Progenitor cell of endocrine pancreas (in vitro differentiated cells): ENCODE measurements around the gene ABCD1. TPM values are rescaled to one million over a fixed set of nuclear protein-coding genes. Genes with fewer than 3 reads are reported as not detected.
"Not testable (repeated sequence)": the region's sequence is repeated elsewhere in the genome, so short reads cannot be mapped to it uniquely, and the experiment has no call there.

Source experiments
- DNase-seq: peaks from one replicate; pipeline ENCODE4 v3.0.0; 2021; ENCODE audit warnings: low spot score; ENCODE audit not compliant: unreplicated experiment
- H3K27ac Mint-ChIP-seq: 2 replicates; pipeline ENCODE4 v1.8.0; 2021; ENCODE audit warnings: mild to moderate bottlenecking, moderate library complexity, mixed read lengths
- H3K27me3 Mint-ChIP-seq: 2 replicates; pipeline ENCODE4 v1.8.0; 2021; ENCODE audit warnings: mixed read lengths
- H3K36me3 Mint-ChIP-seq: 2 replicates; pipeline ENCODE4 v1.8.0; 2022; ENCODE audit warnings: mixed read lengths; ENCODE audit not compliant: insufficient read depth
- H3K4me1 Mint-ChIP-seq: 2 replicates; pipeline ENCODE4 v1.8.0; 2021; ENCODE audit warnings: low read depth, mixed read lengths
- H3K4me3 Mint-ChIP-seq: 2 replicates; pipeline ENCODE4 v1.8.0; 2021; ENCODE audit warnings: low read depth, mild to moderate bottlenecking, moderate library complexity, mixed read lengths
- H3K9me3 Mint-ChIP-seq: 2 replicates; pipeline ENCODE4 v1.8.0; 2021; ENCODE audit warnings: low read depth, mixed read lengths
- CTCF ChIP-seq: fragments of 200-600 bp; sonication (generic); IDR thresholded peaks from one replicate; pipeline ENCODE4 v1.5.0; 2021; ENCODE audit warnings: antibody characterized with exemption, mild to moderate bottlenecking; ENCODE audit not compliant: unreplicated experiment
- total RNA-seq: library from RNA; stranded (reverse); gene quantifications from 2 replicates; pipeline ENCODE4 v1.2.1, GENCODE V29; 2021

Gene ABCD1
- total RNA-seq, 1 donor from 2014 or later: 15.2 TPM

DNA sequence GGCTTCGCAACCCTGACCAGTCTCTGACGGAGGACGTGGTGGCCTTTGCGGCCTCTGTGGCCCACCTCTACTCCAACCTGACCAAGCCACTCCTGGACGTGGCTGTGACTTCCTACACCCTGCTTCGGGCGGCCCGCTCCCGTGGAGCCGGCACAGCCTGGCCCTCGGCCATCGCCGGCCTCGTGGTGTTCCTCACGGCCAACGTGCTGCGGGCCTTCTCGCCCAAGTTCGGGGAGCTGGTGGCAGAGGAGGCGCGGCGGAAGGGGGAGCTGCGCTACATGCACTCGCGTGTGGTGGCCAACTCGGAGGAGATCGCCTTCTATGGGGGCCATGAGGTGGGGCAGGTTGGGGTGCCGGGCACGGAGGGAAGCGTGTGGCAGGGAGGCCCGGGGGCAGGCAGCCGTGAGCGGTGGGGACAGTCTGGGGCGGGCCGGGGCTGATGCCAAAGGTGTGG is 1.2 kb downstream of the ABCD1 start:
- Mint-ChIP-seq H3K4me3 (peak overlapping the region; percentile 50), H3K4me1 (peaks cover 16% of the 10 kb centered on the region), H3K9me3 (peaks cover 3% of the 10 kb centered on the region), H3K27ac (no peak overlapping the region), H3K27me3 (no peaks in the 10 kb centered on the region), H3K36me3 (peaks cover 6% of the 10 kb centered on the region)
- no peak for TF ChIP-seq CTCF
- no peak for DNase-seq

DNA sequence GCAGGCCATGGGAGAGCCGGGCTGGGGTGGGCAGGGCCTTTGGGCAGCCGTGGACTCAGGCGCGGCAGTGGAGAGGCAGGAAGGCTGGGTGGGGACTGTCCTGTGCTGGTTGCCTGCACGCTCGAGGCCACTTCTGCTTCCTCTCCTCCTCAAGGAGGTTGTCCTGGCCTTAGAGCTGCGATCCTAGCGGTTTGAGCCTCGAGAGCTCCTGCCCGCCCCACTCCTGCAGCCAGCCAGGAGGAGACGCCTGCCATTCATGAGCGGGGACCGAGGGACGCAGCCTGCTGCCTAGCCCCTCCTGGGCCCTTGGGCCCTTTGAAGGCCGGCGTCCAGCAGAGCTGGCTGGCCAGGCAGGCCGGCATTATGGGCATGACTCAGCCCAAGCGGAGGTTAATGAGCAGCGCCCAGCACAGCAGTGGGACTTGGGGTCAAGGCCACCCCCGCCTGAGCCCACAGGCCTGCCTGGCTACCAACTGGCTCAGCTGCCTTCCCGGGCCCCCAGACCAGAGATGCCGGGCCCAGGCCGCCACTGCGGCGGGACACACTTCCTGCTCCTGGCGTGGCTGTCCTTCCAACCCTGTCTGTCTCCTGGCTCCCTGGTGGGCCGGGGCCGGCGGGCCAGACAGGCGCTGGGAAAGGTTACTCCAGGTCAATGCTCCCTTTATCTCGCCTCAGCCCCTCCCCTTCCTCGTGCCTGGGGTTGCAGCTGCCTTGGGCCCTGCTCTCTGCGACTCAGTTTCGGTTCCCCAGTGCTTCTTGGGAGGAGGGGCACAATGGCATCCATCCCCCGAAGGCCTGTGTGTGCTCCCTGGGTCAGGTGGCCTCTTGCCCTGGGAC is 1.8 kb downstream of the ABCD1 start:
- DNase-seq: peak; percentile 19
- Mint-ChIP-seq H3K27me3 (no peaks in the 10 kb centered on the region), H3K9me3 (peaks cover 7% of the 10 kb centered on the region), H3K4me1 (peaks cover 16% of the 10 kb centered on the region), H3K4me3 (peak overlapping the region; percentile 33), H3K27ac (peak overlapping the region; percentile 62), H3K36me3 (peaks cover 9% of the 10 kb centered on the region)
- no peak for TF ChIP-seq CTCF

- peaks cover 10% of the 10 kb centered on the region for H3K36me3 Mint-ChIP-seq
- H3K27me3 Mint-ChIP-seq: no peaks in the 10 kb centered on the region
- peaks cover 13% of the 10 kb centered on the region for H3K9me3 Mint-ChIP-seq
- peak overlapping the region; percentile 44 for H3K4me3 Mint-ChIP-seq
- no peak for TF ChIP-seq CTCF
- H3K27ac Mint-ChIP-seq: peak overlapping the region; percentile 62
- no peak for DNase-seq
- peaks cover 15% of the 10 kb centered on the region for H3K4me1 Mint-ChIP-seq
Observed at GRCh38 chrX:153727123-153727931, 2.7 kb downstream of the ABCD1 start.

DNA sequence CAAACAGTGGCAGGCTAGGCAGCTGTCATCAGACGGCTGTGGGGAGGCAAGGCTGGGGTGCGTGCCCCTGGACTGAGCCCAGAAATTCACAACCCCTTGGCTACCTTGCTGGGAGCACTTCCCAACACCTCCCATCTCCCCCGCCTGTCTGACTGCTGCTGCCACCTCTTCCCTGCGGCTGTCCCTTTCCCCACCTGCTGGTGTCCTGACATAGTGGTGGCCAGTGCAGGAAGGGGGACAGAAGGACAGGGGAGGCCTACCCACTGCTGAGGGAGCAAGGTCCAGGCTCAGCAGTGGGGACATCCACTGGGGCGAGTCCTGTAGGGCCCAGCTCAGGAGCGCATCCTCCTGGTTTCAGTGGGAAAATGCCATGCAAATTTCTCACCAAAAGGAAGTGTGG is 3.4 kb downstream of the ABCD1 start:
- DNase-seq: no peak
- Mint-ChIP-seq H3K9me3 (peaks cover 13% of the 10 kb centered on the region), H3K27ac (no peak overlapping the region), H3K4me3 (no peak overlapping the region), H3K36me3 (peaks cover 10% of the 10 kb centered on the region), H3K4me1 (peaks cover 10% of the 10 kb centered on the region), H3K27me3 (no peaks in the 10 kb centered on the region)
- no peak for TF ChIP-seq CTCF

DNA sequence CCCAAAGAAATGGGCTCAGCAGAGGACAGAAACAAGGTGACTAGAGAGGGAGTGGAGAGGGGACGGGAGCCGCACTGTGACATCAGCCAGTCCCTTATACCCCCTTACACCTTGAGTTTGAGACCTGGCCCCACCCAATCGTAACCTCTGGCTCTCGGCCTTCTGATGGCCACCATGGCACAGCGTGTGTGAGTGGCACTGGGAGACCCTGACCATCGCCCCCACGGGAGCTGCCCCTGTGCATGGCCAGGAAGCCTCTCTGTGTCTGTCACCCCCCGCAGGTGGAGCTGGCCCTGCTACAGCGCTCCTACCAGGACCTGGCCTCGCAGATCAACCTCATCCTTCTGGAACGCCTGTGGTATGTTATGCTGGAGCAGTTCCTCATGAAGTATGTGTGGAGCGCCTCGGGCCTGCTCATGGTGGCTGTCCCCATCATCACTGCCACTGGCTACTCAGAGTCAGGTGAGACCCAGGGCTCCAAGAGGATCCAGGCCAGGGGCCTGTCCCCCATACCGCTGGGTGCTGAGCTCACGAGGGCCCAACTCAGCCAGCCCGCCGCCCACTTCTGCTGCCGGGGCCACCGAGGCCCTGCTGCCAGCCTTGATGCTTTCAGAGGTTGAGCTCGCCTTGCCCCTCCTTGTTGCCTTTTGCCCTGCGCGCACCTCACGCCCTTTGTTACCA is 4.4 kb downstream of the ABCD1 start:
- TF ChIP-seq CTCF: no peak
- Mint-ChIP-seq H3K36me3 (peaks cover 10% of the 10 kb centered on the region), H3K9me3 (peaks cover 13% of the 10 kb centered on the region), H3K4me1 (peaks cover 10% of the 10 kb centered on the region), H3K27ac (peak overlapping the region; percentile 33), H3K27me3 (no peaks in the 10 kb centered on the region), H3K4me3 (no peak overlapping the region)
- DNase-seq: no peak

DNA sequence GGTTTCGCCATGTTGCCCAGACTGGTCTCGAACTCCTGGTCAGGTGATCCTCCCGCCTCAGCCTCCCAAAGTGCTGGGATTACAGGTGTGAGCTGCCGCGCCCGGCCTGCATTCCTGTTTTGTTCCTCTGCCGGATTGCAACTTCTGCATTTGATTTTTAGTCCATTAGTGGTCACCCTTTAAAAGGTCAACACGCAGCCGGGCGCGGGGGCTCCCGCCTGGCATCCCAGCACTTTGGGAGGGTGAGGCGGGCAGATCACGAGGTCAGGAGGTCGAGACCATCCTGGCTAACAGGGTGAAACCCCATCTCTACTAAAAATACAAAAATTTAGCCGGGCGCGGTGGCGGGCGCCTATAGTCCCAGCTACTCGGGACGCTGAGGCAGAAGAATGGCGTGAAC is 5.5 kb downstream of the ABCD1 start:
- Mint-ChIP-seq H3K9me3 (peaks cover 18% of the 10 kb centered on the region), H3K36me3 (peaks cover 16% of the 10 kb centered on the region)
- not testable (repeated sequence) for DNase-seq, H3K4me1 Mint-ChIP-seq, H3K27me3 Mint-ChIP-seq, H3K4me3 Mint-ChIP-seq, H3K27ac Mint-ChIP-seq
